ENCODE data around the gene ADAM10. TPM values are rescaled to one million over a fixed set of nuclear protein-coding genes. Genes with fewer than 3 reads are reported as not detected.

Gene ADAM10
- total RNA-seq, 1 experiment from 2014 or later, result 69.8 TPM

- DNase-seq (ENCODE audit: low read depth), result peak; percentile 82
These were observed 197.6 kb downstream of the ADAM10 start for GRCh38 chr15:58551764-58552504.

- peak; percentile 31 for DNase-seq (ENCODE audit: low read depth)
These were observed 198.3 kb downstream of the ADAM10 start for GRCh38 chr15:58551084-58551763.

- no peak for DNase-seq (ENCODE audit: low read depth)
These were observed 199.8 kb downstream of the ADAM10 start for GRCh38 chr15:58549785-58550074.

GRCh38 chr15:58549013-58549784 is 200.3 kb downstream of the ADAM10 start:
- DNase-seq (ENCODE audit: low read depth), result no peak

- no peak for DNase-seq (ENCODE audit: low read depth)
These were observed 201.0 kb downstream of the ADAM10 start for GRCh38 chr15:58548308-58549012.

GRCh38 chr15:58547628-58548307 is 201.7 kb downstream of the ADAM10 start:
- peak; percentile 15 for DNase-seq (ENCODE audit: low read depth)

GRCh38 chr15:58546635-58547627 is 202.6 kb downstream of the ADAM10 start:
- peak; percentile 93 for DNase-seq (ENCODE audit: low read depth)

- DNase-seq (ENCODE audit: low read depth), result peak; percentile 78
These were observed 203.4 kb downstream of the ADAM10 start for GRCh38 chr15:58546066-58546591.

DNA sequence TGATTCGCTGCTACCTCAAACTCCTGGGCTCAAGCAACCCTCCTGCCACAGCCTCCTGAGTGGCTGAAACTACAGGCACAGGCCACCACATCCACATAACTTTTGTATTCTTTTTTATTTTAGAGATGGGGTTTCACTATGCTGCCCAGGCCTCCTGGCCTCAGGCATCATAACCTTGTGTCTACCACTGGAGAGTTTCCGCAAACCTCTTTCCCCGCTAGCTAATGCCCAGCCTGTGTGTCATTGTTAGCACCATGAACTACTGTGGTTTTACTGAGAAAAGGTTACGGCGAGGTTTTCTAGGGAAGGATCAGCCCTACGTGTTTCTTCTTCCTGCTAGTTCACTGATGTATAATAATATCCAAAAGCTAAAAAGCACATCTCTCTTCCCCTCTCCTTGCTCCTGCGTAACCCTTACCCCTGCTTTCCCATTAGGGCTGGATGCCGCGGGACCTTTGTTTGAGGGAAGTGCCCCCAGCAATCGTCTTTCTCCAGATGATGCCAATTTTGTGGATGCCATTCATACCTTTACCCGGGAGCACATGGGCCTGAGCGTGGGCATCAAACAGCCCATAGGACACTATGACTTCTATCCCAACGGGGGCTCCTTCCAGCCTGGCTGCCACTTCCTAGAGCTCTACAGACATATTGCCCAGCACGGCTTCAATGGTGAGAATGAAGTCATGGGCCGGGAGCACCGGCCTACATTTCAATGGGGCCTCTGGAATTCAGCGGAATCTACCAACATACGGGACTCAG is 204.0 kb downstream of the ADAM10 start:
- peak; percentile 15 for DNase-seq (ENCODE audit: low read depth)

DNA sequence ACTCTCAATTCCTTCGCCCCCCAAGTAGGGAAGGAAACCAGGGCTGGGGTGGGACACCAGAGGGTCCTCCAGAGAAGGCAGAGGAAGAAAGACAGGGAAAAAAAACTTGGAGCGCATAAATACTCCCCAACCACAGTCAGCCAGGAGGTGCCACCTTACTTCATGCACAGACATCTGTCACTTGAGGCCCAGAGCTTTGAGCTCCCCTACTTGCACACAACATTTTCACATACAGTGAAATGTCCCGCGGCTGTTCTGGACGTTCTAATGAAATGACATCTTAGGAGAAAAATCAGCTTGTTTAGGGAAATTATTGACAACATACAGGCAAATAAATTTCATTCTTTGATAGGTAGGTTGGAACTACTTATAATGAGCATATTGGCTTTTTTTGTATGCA is 204.8 kb downstream of the ADAM10 start:
- DNase-seq (ENCODE audit: low read depth), result no peak

- DNase-seq (ENCODE audit: low read depth), result no peak
These were observed 205.7 kb downstream of the ADAM10 start for GRCh38 chr15:58543664-58544335.

DNA sequence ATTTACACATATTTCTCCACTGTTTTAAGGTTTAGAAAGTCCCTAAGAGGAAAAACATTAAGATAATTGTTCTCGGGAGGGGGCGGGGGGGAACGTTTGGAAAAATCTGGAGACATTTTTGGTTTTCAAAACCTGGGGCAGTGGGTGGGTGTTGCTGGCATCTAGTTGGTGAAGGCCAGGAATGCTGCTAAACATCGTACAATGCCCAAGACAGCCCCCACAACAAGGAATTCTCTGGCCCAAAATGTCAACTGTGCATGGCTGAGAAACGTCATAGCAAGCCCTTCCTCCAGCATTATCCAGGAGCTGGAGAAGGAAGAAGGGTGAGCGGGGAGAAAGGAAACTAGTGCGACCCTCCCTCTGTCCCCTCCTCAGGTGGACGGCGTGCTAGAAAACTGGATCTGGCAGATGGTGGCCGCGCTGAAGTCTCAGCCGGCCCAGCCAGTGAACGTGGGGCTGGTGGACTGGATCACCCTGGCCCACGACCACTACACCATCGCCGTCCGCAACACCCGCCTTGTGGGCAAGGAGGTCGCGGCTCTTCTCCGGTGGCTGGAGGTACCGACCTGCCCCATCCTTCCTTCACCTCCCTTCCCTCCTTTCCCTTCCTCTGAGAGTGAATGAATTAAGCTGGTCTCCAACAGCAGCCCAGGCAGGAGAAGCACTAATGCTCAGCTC is 208.0 kb downstream of the ADAM10 start:
- no peak for DNase-seq (ENCODE audit: low read depth)

DNA sequence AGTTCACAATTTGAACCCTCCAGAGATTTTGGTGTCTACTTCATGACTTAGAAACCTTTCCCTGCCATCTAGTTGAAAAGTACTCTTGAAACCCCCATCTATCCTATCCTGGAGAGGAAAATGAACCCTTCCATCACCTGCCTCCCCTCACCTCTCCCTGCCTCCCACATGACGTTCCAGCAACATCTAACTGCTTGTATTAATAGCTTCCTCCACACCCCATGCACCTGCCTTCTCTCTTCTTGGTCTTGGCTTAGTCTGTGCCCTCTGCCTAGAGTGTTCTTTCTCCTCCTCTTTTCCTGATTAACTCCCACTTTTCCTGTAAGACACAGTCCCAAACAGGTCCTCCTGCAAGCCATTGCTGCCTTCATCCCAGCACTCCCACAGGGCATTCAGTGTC is 210.0 kb downstream of the ADAM10 start:
- DNase-seq (ENCODE audit: low read depth), result no peak

GRCh38 chr15:58538901-58539300 is 210.6 kb downstream of the ADAM10 start:
- DNase-seq (ENCODE audit: low read depth), result no peak

Data from Daoy (cell line).